ENCODE results near the gene TRAF4. TPM values are rescaled to one million over a fixed set of nuclear protein-coding genes. Genes with fewer than 3 reads are reported as not detected.

TRAF4 gene
- total RNA-seq, 1 experiment from 2014 or later, result 126 TPM

DNA sequence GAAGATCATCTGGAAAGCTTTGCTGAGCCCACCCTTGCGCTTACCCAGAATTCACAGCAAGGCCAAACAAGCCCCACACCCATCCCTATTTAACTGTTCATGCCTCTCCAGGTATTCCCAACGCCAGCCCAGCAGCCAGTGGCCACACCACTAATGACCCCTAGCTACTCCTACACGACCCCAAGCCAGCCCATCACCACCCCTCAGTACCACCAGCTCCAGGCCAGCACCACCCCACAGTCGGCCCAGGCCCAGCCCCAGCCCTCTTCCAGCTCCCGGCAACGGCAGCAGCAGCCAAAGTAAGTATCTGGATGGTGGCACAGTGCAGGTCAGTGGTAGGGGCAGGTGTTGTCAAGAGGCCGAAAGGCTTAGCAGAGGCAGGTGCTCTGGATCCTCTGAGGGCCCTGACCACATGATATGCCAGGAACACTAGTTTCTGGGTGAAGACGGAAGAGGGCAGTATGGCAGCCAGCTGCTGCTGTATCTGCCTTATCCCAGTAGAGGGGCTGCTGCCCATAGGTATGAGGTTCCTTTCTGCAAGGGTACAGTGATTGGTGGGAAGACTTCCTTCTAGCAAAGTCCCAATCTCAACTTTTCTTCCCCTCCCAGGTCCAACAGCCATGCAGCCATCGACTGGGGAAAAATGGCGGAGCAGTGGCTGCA lies 42.9 kb upstream of the TRAF4 start:
- CTCF ChIA-PET, result no interaction called here
- intact Hi-C loops (cut with micrococcal nuclease), result no loop called here
- TF ChIP-seq, protein P1, sequence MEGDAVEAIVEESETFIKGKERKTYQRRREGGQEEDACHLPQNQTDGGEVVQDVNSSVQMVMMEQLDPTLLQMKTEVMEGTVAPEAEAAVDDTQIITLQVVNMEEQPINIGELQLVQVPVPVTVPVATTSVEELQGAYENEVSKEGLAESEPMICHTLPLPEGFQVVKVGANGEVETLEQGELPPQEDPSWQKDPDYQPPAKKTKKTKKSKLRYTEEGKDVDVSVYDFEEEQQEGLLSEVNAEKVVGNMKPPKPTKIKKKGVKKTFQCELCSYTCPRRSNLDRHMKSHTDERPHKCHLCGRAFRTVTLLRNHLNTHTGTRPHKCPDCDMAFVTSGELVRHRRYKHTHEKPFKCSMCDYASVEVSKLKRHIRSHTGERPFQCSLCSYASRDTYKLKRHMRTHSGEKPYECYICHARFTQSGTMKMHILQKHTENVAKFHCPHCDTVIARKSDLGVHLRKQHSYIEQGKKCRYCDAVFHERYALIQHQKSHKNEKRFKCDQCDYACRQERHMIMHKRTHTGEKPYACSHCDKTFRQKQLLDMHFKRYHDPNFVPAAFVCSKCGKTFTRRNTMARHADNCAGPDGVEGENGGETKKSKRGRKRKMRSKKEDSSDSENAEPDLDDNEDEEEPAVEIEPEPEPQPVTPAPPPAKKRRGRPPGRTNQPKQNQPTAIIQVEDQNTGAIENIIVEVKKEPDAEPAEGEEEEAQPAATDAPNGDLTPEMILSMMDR (IDR thresholded peaks at IDR 0.05; ENCODE audit: unreplicated experiment), result no peak
- H3K4me3 Mint-ChIP-seq (ENCODE audit: unreplicated experiment), result no peak overlapping the region
- no peak for DNase-seq (ENCODE audit: unreplicated experiment)
- H3K9me3 Mint-ChIP-seq (ENCODE audit: unreplicated experiment), result no peaks in the 10 kb centered on the region
- no TSS peak for BruUV-seq (replicated peaks)
- H3K36me3 Mint-ChIP-seq (ENCODE audit: insufficient read depth, unreplicated experiment), result peaks cover 68% of the 10 kb centered on the region
- H3K4me1 Mint-ChIP-seq (ENCODE audit: insufficient read depth, unreplicated experiment), result no peaks in the 10 kb centered on the region
- no peaks in the 10 kb centered on the region for H3K27me3 Mint-ChIP-seq (ENCODE audit: insufficient read depth, unreplicated experiment)
- H3K27ac Mint-ChIP-seq (ENCODE audit: low read depth, unreplicated experiment), result no peak overlapping the region
- POLR2A ChIA-PET, result no interaction called here

DNA sequence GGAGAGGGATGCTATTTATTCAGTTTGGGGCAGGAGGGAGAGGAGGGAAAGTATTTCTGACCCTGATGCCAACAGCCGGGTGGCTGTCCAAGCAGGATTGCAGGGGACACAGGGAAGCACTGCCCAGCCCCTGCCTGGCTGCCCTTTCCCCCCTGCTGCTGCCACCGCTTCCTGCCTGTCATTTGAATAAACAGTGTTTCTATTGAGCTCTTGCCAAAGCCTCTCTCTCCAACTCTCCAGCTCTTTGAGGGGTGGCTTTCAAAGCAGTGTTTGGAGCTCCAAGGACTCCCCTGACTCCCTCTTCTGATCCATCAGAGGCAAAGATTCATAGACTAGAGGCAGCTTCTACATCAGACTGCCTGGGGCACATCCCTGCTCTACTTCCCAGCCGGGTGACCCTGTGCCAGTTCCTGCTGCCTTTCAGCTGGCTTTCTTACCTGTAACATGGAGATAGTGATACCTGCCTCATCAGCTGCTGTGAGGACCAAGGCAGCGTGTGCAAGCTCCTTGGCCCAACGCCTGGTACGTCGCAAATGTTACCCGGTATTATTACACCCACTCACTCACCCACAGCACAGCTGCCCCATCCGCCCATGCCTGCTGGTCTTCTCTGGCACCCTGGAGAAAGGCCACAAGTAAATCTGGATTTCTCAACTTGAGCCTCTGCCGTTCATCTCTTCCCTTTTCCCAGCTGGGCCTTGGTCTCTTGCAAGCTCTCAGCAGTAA lies 41.6 kb upstream of the TRAF4 start:
- ChIA-PET CTCF (no interaction called here), POLR2A (interaction anchor here (0.9 to 1.7 kb wide), 4 partner anchors 8 to 57 kb away, joined by 3 to 7 read pairs (median 6); partner anchors contain the start of genes BLTP2 and RPL23A)
- BruUV-seq (replicated peaks), result no TSS peak
- Mint-ChIP-seq H3K9me3 (ENCODE audit: unreplicated experiment) (no peaks in the 10 kb centered on the region), H3K36me3 (ENCODE audit: insufficient read depth, unreplicated experiment) (peaks cover 56% of the 10 kb centered on the region), H3K4me3 (ENCODE audit: unreplicated experiment) (no peak overlapping the region), H3K27me3 (ENCODE audit: insufficient read depth, unreplicated experiment) (no peaks in the 10 kb centered on the region), H3K4me1 (ENCODE audit: insufficient read depth, unreplicated experiment) (no peaks in the 10 kb centered on the region), H3K27ac (ENCODE audit: low read depth, unreplicated experiment) (no peak overlapping the region)
- intact Hi-C loops (cut with micrococcal nuclease), result no loop called here
- TF ChIP-seq, protein P1 (IDR thresholded peaks at IDR 0.05; ENCODE audit: unreplicated experiment), result no peak
- DNase-seq (ENCODE audit: unreplicated experiment), result no peak

DNA sequence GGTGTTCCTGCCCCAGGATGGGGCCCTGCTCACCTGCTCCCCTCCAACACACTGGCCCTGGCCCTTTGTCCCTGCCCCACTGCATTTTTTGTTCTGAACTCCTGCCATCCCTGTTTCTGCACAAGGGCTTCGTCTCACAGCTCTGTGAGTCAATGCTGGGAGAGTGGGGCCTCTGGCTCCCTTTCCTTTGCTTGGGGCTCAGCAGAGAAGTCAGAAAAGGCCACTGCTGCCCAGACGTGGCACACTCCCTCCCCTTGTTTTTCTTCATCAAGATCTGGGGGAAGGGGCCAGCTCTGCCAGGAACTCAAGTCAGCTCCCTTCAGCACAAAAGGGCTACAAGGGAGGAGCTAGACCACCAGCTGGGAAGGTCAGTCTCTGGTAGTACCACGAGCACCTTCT lies 41.1 kb upstream of the TRAF4 start:
- Mint-ChIP-seq H3K9me3 (ENCODE audit: unreplicated experiment) (no peaks in the 10 kb centered on the region), H3K27me3 (ENCODE audit: insufficient read depth, unreplicated experiment) (no peaks in the 10 kb centered on the region), H3K27ac (ENCODE audit: low read depth, unreplicated experiment) (no peak overlapping the region), H3K4me3 (ENCODE audit: unreplicated experiment) (no peak overlapping the region), H3K4me1 (ENCODE audit: insufficient read depth, unreplicated experiment) (no peaks in the 10 kb centered on the region), H3K36me3 (ENCODE audit: insufficient read depth, unreplicated experiment) (peaks cover 50% of the 10 kb centered on the region)
- ChIA-PET POLR2A (interaction anchor here (0.9 to 1.7 kb wide), 4 partner anchors 9 to 57 kb away, joined by 3 to 7 read pairs (median 6); partner anchors contain the start of genes BLTP2 and RPL23A), CTCF (no interaction called here)
- BruUV-seq (replicated peaks), result no TSS peak
- intact Hi-C loops (cut with micrococcal nuclease), result no loop called here
- TF ChIP-seq, protein P1 (IDR thresholded peaks at IDR 0.05; ENCODE audit: unreplicated experiment), result no peak
- no peak for DNase-seq (ENCODE audit: unreplicated experiment)

DNA sequence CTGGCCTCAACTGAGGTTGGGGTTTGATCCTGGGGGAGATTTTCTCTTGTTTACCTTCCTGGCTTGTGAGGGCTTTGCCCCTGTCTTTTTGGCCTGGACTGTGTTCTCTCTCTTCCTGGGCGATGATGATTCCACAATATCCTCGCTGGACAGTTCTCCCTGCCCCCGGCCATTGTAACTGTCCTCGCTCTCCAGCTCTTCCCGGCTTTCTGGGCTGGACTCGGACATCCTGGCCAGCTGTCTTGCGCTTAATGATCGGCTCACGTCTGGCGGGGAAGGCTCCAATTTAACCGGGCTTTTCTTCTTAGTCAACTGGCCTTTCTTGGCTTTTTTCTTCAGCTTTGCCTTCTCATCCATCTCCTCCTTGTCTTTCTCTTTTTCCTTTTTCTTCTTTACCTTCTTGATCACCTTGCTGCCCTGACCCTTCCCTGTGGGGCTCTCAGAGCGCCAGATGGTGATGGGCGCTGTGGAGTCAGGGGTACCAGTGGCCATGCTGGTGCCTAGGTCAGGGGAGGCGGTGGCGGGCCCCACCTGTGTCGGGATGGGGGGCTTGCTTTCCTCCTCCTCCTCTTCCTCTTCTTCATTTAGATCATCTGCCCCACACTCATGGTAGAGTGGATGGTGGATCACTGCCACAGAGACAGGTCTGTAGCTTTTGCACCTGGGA lies 40.1 kb upstream of the TRAF4 start:
- no peaks in the 10 kb centered on the region for H3K27me3 Mint-ChIP-seq (ENCODE audit: insufficient read depth, unreplicated experiment)
- TF ChIP-seq, protein P1 (IDR thresholded peaks at IDR 0.05; ENCODE audit: unreplicated experiment), result no peak
- H3K4me3 Mint-ChIP-seq (ENCODE audit: unreplicated experiment), result no peak overlapping the region
- peaks cover 45% of the 10 kb centered on the region for H3K36me3 Mint-ChIP-seq (ENCODE audit: insufficient read depth, unreplicated experiment)
- BruUV-seq (replicated peaks), result no TSS peak
- intact Hi-C loops (cut with micrococcal nuclease), result no loop called here
- H3K27ac Mint-ChIP-seq (ENCODE audit: low read depth, unreplicated experiment), result no peak overlapping the region
- no peak for DNase-seq (ENCODE audit: unreplicated experiment)
- ChIA-PET POLR2A (interaction anchor here (0.6 to 1.6 kb wide), 4 partner anchors 9 to 755 kb away, joined by 3 to 6 read pairs (median 3); partner anchors contain the start of genes BLTP2 and RPL23A), CTCF (no interaction called here)
- no peaks in the 10 kb centered on the region for H3K9me3 Mint-ChIP-seq (ENCODE audit: unreplicated experiment)
- H3K4me1 Mint-ChIP-seq (ENCODE audit: insufficient read depth, unreplicated experiment), result no peaks in the 10 kb centered on the region

Measured in MCF 10A (cell line).